ENCODE measurements around the gene THAP11. TPM values are rescaled to one million over a fixed set of nuclear protein-coding genes. Genes with fewer than 3 reads are reported as not detected.

THAP11 gene
- total and polyA plus RNA-seq, 7 experiments from 2014 or later: 29.0 to 204 (median 58.0) TPM

DNA sequence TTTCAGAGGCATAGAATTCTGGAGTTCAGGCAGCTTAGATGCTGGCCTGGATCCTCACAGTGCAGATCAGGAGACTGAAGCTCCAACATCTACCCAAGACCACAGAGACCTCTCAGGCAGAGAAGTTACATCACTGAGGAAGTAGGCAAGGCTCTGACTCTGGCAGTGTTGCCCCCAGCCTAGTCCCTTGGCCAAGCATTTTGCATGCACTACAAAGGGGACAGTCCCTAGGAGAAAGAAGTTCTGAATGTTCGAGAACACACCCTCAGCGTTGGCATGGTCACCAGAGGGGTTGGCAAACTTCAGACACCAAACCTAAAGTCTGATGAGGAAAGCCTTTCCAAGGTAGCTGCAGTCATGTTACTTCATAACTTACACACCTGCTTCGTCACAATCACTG, 38.2 kb upstream of the THAP11 start:
- H3K36me3 ChIP-seq (ENCODE audit: control insufficient read depth in 2 of 3, insufficient read depth in 3 of 3, low read length in 3 of 3): peaks cover 0 to 16% (median 0%) of the 10 kb centered on the region in 3 experiments
- H3K27me3 ChIP-seq (ENCODE audit: control insufficient read depth in 2 of 2, insufficient read depth in 2 of 2, low read length in 2 of 2): no peaks in the 10 kb centered on the region
- CTCF ChIA-PET: interaction anchor here (1.6 kb wide), 1 partner anchor 13 kb away, joined by 4 read pairs; no protein-coding TSS in a partner anchor
- POLR2A ChIA-PET: no interaction called here
- Mint-ChIP-seq H3K27me3 (no peaks in the 10 kb centered on the region), H3K9me3 (peaks cover 0 to 2% (median 0%) of the 10 kb centered on the region in 11 donors), H3K27ac (peak overlapping the region; percentile 17 to 96 (median 51)), H3K4me3 (peak overlapping the region; percentile 25 to 92 (median 56)), H3K36me3 (peaks cover 4 to 40% (median 10%) of the 10 kb centered on the region in 5 donors), H3K4me1 (peaks cover 34 to 71% (median 63%) of the 10 kb centered on the region in 7 donors)
- no peaks in the 10 kb centered on the region for H3K9me3 ChIP-seq (ENCODE audit: control insufficient read depth in 2 of 3, low read length in 3 of 3)
- DNase-seq (no peak), ATAC-seq (no peak)
- H3K4me3 ChIP-seq (ENCODE audit: low read length): no peak overlapping the region
- H3K4me1 ChIP-seq (ENCODE audit: control insufficient read depth in 2 of 2, insufficient read depth in 2 of 2, low read length in 2 of 2): peaks cover 37 to 50% of the 10 kb centered on the region in 2 donors
- intact Hi-C loops (cut with micrococcal nuclease): loop anchor here (10.0 kb wide), 1 partner anchor 641 kb away; the partner anchor contains the start of gene SMPD3 (in 2 of the 2)
- no peak overlapping the region for H3K27ac ChIP-seq (ENCODE audit: low read depth, low read length)

DNA sequence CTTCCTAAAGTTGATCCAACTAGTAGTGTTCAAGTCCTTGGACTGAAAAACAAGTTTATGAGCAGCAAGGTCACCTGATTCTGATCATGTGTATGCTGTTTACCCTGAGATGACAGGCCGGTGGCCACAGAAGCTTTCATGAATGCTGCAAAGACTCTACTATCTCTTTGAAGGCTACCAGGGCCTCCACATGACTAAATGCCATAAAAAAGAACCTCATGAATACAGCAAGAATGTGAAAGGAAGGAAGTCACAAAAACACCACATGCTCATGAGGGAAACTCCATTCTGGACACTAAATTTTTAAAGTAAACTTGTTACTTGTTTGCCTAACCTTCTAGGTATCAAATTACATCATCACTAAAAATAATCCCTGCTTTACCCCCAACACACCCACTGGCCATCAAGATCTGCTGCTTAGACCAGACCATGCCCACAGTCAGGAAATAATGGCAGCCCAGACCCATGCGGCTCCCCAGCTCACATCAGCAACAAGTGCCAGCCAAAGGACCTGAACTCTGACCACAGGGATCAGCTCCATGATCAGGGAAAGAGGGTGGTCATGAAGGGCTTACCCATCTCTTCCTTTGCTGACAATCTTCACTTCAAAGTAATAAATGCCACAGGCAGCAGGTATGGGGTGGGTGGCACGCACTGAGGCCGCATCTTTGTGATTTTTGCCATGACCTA, 37.1 kb upstream of the THAP11 start:
- Histone ChIP-seq H3K27me3 (ENCODE audit: control insufficient read depth in 2 of 2, insufficient read depth in 2 of 2, low read length in 2 of 2) (no peaks in the 10 kb centered on the region), H3K9me3 (ENCODE audit: control insufficient read depth in 2 of 3, low read length in 3 of 3) (no peaks in the 10 kb centered on the region), H3K4me1 (ENCODE audit: control insufficient read depth in 2 of 2, insufficient read depth in 2 of 2, low read length in 2 of 2) (peaks cover 37 to 50% of the 10 kb centered on the region in 2 donors), H3K36me3 (ENCODE audit: control insufficient read depth in 2 of 3, insufficient read depth in 3 of 3, low read length in 3 of 3) (peaks cover 0 to 15% (median 0%) of the 10 kb centered on the region in 3 experiments), H3K4me3 (ENCODE audit: low read length) (peak overlapping the region; percentile 88), H3K27ac (ENCODE audit: low read depth, low read length) (peak overlapping the region; percentile 89)
- Mint-ChIP-seq H3K27ac (peak overlapping the region; percentile 21 to 96 (median 81)), H3K4me1 (peaks cover 28 to 65% (median 58%) of the 10 kb centered on the region in 7 donors), H3K36me3 (peaks cover 0 to 40% (median 6%) of the 10 kb centered on the region in 5 donors), H3K27me3 (no peaks in the 10 kb centered on the region), H3K4me3 (peak overlapping the region; percentile 75 to 97 (median 94)), H3K9me3 (no peaks in the 10 kb centered on the region)
- CTCF ChIA-PET: interaction anchor here (1.6 kb wide), 1 partner anchor 12 kb away, joined by 4 read pairs; no protein-coding TSS in a partner anchor
- DNase-seq (no peak), ATAC-seq (no peak)
- POLR2A ChIA-PET: no interaction called here
- intact Hi-C loops (cut with micrococcal nuclease): loop anchor here (5.0 to 10.0 kb wide), 3 partner anchors 268 to 1582 kb away; partner anchors contain the start of genes SMPD3 (in 2 of the 2) and TERF2 (in 1 of the 2)

DNA sequence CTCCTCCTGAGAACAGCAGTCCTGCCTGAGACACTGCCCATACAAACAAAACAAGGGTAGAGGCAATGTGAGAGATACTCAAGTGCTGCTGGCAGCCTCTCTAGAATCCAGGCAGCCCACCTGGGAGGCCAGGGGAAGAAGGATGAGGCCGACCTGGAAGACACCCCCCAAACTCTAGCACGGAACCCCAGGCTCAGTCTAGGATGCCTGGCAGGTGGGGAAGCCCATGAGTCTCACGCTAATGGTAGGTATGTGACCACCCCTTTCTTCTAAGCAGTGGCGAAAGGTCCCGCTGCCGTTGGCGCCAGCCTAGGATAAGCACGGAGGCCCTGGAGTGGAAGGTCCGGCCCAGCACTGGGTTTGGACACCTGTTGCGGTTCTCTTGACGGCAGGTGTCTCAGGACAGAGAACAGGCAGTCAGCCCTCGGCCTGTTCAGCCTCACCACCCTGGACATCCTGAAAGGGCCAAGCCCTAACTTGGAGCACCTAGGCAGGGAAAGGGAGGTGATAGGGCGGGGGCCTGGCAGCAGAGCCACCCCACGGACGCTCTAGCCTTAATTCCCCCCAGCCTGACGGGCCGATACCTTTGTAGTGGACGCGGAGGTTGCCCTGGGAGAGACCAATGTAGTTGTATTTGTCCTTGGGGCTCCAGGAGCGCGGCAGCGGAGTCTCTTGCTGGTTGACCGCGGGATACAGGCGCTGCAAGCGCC, 36.2 kb upstream of the THAP11 start:
- peak overlapping the region; percentile 88 for H3K4me3 ChIP-seq (ENCODE audit: low read length)
- Mint-ChIP-seq H3K27ac (peak overlapping the region; percentile 65 to 97 (median 86)), H3K9me3 (no peaks in the 10 kb centered on the region), H3K4me3 (peak overlapping the region; percentile 75 to 97 (median 94)), H3K27me3 (no peaks in the 10 kb centered on the region), H3K36me3 (peaks cover 0 to 40% (median 6%) of the 10 kb centered on the region in 5 donors), H3K4me1 (peaks cover 20 to 56% (median 49%) of the 10 kb centered on the region in 7 donors)
- H3K27me3 ChIP-seq (ENCODE audit: control insufficient read depth in 2 of 2, insufficient read depth in 2 of 2, low read length in 2 of 2): no peaks in the 10 kb centered on the region
- intact Hi-C loops (cut with micrococcal nuclease): loop anchor here (1.0 to 10.0 kb wide), 23 partner anchors 10 to 1581 kb away; partner anchors contain the start of genes ACD (in 2 of the 2), ATP6V0D1 (in 2 of the 2), CTCF (in 2 of the 2) and GFOD2 (in 2 of the 2)
- H3K27ac ChIP-seq (ENCODE audit: low read depth, low read length): peak overlapping the region; percentile 89
- no peaks in the 10 kb centered on the region for H3K9me3 ChIP-seq (ENCODE audit: control insufficient read depth in 2 of 3, low read length in 3 of 3)
- ATAC-seq: no peak
- POLR2A ChIA-PET: interaction anchor here (0.7 to 1.9 kb wide), 20 partner anchors 10 to 322 kb away, joined by 3 to 15 read pairs (median 5); partner anchors contain the start of genes DPEP2, GFOD2, NUTF2 and PSKH1
- H3K4me1 ChIP-seq (ENCODE audit: control insufficient read depth in 2 of 2, insufficient read depth in 2 of 2, low read length in 2 of 2): peaks cover 36 to 50% of the 10 kb centered on the region in 2 donors
- CTCF ChIA-PET: interaction anchor here (1.3 to 1.9 kb wide), 3 partner anchors 9 to 258 kb away, joined by 4 to 13 read pairs (median 6); no protein-coding TSS in a partner anchor
- peaks cover 0 to 6% (median 0%) of the 10 kb centered on the region in 3 experiments for H3K36me3 ChIP-seq (ENCODE audit: control insufficient read depth in 2 of 3, insufficient read depth in 3 of 3, low read length in 3 of 3)
- no peak for DNase-seq

DNA sequence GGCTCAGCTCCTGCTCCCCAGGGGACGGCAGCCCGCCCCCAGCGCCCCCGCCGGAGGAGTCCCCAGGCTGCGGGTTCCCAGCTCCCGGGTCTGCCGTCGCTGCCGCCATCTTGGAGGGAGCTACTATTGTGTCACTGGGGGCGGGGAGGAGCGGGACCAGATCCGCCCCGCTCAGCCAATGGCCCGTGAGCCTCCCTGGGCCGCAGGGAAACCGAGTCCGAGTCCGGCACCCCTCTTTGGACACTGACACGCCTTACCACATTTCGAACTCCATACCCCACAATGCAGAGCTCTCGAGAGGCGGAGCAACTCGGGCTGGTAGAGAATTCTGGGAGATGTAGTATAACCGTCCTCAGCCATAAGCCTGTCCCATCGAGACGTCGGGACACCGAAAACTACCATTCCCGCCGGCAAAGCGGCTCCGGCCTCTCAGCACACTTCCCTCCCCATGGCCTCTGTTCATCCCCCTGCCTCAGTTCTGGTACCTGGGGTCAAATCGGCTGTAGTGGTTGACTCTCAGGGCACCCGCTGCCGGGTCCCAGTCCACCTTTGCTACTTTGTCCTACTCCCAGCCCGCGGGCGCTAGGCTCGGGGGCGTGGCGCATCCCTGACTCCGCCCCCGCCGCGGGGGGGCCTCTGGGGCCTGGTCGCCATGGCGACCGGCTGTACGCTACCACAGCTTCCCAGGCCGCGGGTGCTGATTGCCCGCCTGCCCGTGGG, 35.5 kb upstream of the THAP11 start, which contains the start of the genes RANBP10 and TSNAXIP1:
TSS of gene RANBP10 (minus strand) at position 133 of the 720 bp plus-strand sequence. CDS start at position 109, 24 bp downstream.
TSS of gene TSNAXIP1 (plus strand) at position 462 of the 720 bp plus-strand sequence. CDS start 261 bp downstream, outside the sequence.
- Mint-ChIP-seq H3K27ac (peak within 1 kb of the TSS; percentile 74 to 97 (median 95)), H3K4me3 (peak within 1 kb of the TSS; percentile 75 to 97 (median 94)), H3K27me3 (peaks cover 0 to under 1% (median 0%) of the 10 kb centered on the region in 5 donors), H3K36me3 (peaks cover 0 to 32% (median 6%) of the 10 kb centered on the region in 5 donors), H3K9me3 (no peaks in the 10 kb centered on the region), H3K4me1 (peaks cover 13 to 49% (median 42%) of the 10 kb centered on the region in 7 donors)
- DNase-seq (peak; percentile 91 to 99 (median 97)), ATAC-seq (peak; percentile 96)
- Histone ChIP-seq H3K9me3 (ENCODE audit: control insufficient read depth in 2 of 3, low read length in 3 of 3) (no peaks in the 10 kb centered on the region), H3K4me1 (ENCODE audit: control insufficient read depth in 2 of 2, insufficient read depth in 2 of 2, low read length in 2 of 2) (peaks cover 29 to 43% of the 10 kb centered on the region in 2 donors), H3K27ac (ENCODE audit: low read depth, low read length) (peak within 1 kb of the TSS; percentile 89), H3K4me3 (ENCODE audit: low read length) (peak within 1 kb of the TSS; percentile 88), H3K36me3 (ENCODE audit: control insufficient read depth in 2 of 3, insufficient read depth in 3 of 3, low read length in 3 of 3) (peaks cover 0 to 4% (median 0%) of the 10 kb centered on the region in 3 experiments), H3K27me3 (ENCODE audit: control insufficient read depth in 2 of 2, insufficient read depth in 2 of 2, low read length in 2 of 2) (no peaks in the 10 kb centered on the region)
- CTCF ChIA-PET: interaction anchor here (1.3 to 1.9 kb wide), 4 partner anchors 9 to 259 kb away, joined by 3 to 13 read pairs (median 5); no protein-coding TSS in a partner anchor
- POLR2A ChIA-PET: interaction anchor here (0.5 to 1.9 kb wide), 23 partner anchors 9 to 504 kb away, joined by 3 to 15 read pairs (median 5); partner anchors contain the start of genes DPEP2, GFOD2, NUTF2 and PRMT7
- intact Hi-C loops (cut with micrococcal nuclease): loop anchor here (1.0 to 10.0 kb wide), 24 partner anchors 10 to 1581 kb away; partner anchors contain the start of genes ACD (in 2 of the 2), ATP6V0D1 (in 2 of the 2), CTCF (in 2 of the 2) and GFOD2 (in 2 of the 2)

DNA sequence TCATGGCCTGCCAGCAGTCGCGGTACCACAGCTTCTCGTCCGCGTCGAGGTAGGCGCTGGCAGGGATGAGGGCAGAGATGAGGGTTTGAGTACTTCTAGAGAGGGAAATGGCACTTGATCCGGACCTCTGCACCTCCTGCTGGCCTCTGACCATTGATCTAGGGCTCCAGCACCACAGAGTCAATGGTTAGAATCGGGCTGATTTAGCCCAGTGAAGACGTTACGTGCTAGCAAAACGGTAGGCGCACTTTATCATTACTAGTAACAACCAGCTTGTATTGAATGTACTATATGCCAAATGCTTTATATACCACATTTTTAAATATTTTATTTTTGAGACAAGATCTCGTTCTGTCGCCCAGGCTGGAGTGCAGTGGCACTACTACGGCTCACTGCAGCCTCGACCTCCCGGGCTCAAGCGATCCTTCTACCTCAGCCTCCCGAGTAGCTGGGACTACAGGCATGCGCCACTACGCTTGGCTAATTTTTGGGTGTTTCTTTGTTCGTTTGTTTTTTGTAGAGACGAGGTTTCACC, 34.9 kb upstream of the THAP11 start:
- Mint-ChIP-seq H3K36me3 (peaks cover 0 to 26% (median 6%) of the 10 kb centered on the region in 5 donors), H3K4me3 (peak overlapping the region; percentile 75 to 97 (median 94)), H3K27me3 (peaks cover 0 to 6% (median 0%) of the 10 kb centered on the region in 5 donors), H3K4me1 (peaks cover 7 to 42% (median 36%) of the 10 kb centered on the region in 7 donors), H3K9me3 (no peaks in the 10 kb centered on the region), H3K27ac (peak overlapping the region; percentile 74 to 97 (median 95))
- peaks cover 23 to 36% of the 10 kb centered on the region in 2 donors for H3K4me1 ChIP-seq (ENCODE audit: control insufficient read depth in 2 of 2, insufficient read depth in 2 of 2, low read length in 2 of 2)
- ChIA-PET CTCF (interaction anchor here (0.9 to 1.9 kb wide), 5 partner anchors 8 to 259 kb away, joined by 3 to 13 read pairs (median 4); no protein-coding TSS in a partner anchor), POLR2A (interaction anchor here (0.5 to 1.9 kb wide), 20 partner anchors 8 to 504 kb away, joined by 3 to 15 read pairs (median 4); partner anchors contain the start of genes DPEP2, GFOD2, NUTF2 and PRMT7)
- peak overlapping the region; percentile 89 for H3K27ac ChIP-seq (ENCODE audit: low read depth, low read length)
- H3K36me3 ChIP-seq (ENCODE audit: control insufficient read depth in 2 of 3, insufficient read depth in 3 of 3, low read length in 3 of 3): peaks cover 0 to 4% (median 0%) of the 10 kb centered on the region in 3 experiments
- peak overlapping the region; percentile 88 for H3K4me3 ChIP-seq (ENCODE audit: low read length)
- DNase-seq (no peak), ATAC-seq (no peak)
- intact Hi-C loops (cut with micrococcal nuclease): loop anchor here (1.0 to 10.0 kb wide), 8 partner anchors 26 to 1580 kb away; partner anchors contain the start of genes SMPD3 (in 2 of the 2), EDC4 (in 1 of the 2), ESRP2 (in 1 of the 2) and PRMT7 (in 1 of the 2)
- no peaks in the 10 kb centered on the region for H3K9me3 ChIP-seq (ENCODE audit: control insufficient read depth in 2 of 3, low read length in 3 of 3)
- no peaks in the 10 kb centered on the region for H3K27me3 ChIP-seq (ENCODE audit: control insufficient read depth in 2 of 2, insufficient read depth in 2 of 2, low read length in 2 of 2)
